Measurements from ENCODE around the gene PCDHGA10. TPM values are rescaled to one million over a fixed set of nuclear protein-coding genes. Genes with fewer than 3 reads are reported as not detected.

PCDHGA10 gene
- 13.2 and 14.0 TPM in 2 replicates for total RNA-seq

DNA sequence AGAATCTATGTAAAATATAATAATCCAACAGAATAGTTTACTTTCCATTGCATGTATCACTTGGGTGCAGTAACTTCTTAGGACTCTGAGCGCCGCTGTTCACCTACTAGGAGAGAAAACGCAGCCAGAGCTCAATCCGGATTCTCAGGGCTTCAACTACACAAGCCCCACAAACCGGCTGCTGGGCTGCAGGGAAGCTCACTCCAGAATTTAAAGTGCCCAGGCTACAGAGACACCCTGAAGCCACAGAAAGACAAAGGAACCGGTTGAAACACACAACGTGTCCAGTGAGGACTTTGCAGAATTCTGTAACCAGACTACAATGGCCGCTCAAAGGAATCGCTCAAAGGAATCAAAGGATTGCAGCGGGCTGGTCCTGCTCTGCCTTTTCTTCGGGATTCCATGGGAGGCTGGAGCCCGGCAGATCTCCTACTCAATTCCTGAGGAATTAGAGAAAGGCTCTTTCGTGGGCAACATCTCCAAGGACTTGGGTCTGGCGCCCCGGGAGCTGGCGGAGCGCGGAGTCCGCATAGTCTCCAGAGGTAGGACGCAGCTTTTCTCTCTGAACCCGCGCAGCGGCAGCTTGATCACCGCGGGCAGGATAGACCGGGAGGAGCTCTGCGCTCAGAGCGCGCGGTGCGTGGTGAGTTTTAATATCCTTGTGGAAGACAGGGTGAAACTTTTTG lies at the start of gene PCDHGA10:
PCDHGA10 (plus strand) TSS at position 134 of the 686 bp plus-strand sequence; CDS start at position 323, 189 bp downstream.

DNA sequence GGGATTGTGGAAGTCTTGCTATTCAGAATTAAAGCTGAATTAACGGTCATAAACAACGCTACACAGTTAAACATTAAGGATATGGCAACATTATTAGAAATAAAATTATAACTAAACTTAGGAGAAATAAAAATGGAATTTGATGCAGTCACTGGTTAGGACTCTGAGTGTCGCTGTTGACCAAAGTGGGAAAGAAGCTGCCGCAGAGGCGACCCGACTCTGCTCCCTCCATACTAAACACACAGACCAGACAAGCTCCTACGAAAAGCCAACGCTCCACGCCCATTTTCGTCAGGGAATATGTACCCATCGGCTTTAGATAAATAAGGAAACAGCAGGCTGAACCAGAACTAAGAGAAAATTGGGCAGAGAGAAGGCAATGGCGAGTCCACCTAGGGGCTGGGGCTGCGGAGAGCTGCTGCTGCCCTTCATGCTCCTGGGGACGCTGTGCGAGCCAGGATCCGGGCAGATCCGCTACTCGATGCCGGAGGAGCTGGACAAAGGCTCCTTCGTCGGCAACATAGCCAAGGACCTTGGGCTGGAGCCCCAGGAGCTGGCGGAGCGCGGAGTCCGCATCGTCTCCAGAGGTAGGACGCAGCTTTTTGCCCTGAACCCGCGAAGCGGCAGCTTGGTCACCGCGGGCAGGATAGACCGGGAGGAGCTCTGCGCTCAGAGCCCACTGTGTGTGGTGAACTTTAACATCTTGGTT lies 48.7 kb upstream of the PCDHGA10 start, which contains the start of gene PCDHGA5:
PCDHGA5 (plus strand) TSS at position 211 of the 709 bp plus-strand sequence; CDS start at position 380, 169 bp downstream.

DNA sequence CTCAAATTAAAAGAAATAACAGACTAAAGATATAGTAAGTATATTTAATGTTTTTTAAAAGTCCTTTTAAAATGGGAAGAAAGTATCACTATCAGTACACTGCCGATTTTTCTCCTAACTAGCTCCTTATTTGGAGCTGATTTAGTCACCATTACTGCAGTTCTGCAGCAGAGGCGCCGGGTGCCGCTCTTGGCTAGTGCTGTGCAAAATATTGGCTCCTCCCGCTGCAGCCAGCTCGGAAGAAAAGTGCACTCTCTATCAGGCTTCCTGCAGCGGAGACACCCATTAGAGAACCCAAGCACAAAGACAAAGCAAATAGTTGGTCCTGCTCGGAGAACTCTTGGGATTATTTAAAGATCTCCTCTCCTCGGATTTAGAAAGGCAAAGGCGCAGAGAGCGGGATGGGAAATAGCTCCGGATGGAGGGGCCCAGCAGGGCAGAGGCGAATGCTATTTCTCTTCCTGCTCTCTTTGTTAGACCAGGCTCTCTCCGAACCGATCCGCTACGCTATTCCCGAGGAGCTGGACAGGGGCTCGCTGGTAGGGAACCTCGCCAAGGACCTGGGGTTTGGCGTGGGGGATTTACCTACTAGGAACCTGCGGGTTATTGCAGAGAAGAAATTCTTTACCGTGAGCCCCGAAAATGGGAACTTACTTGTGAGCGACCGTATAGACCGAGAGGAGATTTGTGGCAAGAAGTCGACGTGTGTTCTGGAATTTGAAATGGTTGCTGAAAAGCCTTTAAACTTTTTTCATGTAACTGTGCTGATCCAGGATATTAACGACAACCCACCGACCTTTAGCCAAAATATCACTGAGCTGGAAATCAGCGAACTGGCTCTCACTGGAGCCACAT lies 42.6 kb upstream of the PCDHGA10 start, which contains the start of gene PCDHGB3:
PCDHGB3 (plus strand) TSS at position 249 of the 855 bp plus-strand sequence; CDS start at position 402, 153 bp downstream.

DNA sequence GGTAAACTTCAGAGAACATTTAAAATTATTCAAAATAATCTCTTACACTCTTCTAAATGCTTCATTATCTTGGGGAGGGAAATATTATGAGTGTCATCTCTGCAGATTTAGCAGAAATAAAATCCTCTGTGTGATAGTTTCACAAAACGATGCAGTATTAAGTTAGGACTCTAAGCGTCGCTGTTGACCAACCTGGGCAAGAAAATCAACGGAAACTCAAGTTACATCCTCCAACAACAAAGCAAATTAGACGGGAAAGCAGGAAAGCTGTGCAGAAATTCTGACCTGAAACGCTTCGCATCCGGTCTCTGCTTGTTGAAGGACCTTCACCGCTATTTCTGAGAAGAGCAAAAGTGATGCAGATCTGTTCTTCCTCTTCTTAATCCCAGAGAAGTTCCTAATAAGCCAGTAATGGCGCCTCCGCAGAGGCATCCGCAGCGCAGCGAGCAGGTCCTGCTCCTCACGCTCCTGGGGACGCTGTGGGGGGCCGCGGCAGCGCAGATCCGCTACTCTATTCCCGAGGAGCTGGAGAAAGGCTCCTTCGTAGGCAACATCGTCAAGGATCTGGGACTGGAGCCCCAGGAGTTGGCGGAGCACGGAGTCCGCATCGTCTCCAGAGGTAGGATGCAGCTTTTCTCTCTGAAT lies 39.0 kb upstream of the PCDHGA10 start, which contains the start of gene PCDHGA6:
PCDHGA6 (plus strand) TSS at position 219 of the 645 bp plus-strand sequence; CDS start at position 412, 193 bp downstream.

DNA sequence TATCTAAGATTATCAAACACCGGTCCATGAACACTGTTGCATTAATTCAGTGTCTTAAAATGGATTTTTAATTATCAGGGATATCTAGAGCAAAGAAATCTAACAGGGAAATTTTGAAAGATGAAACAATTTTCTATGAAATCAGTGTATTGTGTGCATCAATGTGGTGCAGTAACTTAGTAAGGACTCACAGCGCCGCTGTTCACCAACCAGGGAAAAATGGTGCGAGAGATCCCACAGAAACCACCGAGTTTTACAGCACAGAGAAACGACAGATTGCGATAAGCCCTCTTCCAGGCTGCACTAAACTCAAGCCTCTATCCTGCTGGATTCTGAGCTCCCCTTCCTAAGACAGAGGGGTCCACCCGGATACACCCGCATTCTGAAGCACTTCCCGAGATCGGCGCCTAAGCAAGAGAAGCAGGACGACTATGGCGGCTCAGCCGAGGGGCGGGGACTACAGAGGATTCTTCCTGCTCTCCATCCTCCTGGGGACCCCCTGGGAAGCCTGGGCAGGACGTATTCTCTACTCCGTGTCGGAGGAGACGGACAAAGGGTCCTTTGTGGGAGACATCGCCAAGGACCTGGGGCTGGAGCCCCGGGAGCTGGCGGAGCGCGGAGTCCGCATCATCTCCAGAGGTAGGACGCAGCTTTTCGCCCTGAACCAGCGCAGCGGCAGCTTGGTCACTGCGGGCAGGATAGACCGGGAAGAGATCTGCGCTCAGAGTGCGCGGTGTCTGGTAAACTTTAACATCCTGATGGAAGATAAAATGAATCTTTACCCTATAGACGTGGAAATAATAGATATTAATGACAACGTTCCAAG lies 30.1 kb upstream of the PCDHGA10 start, which contains the start of gene PCDHGA7:
PCDHGA7 (plus strand) TSS at position 274 of the 826 bp plus-strand sequence; CDS start at position 432, 158 bp downstream.

DNA sequence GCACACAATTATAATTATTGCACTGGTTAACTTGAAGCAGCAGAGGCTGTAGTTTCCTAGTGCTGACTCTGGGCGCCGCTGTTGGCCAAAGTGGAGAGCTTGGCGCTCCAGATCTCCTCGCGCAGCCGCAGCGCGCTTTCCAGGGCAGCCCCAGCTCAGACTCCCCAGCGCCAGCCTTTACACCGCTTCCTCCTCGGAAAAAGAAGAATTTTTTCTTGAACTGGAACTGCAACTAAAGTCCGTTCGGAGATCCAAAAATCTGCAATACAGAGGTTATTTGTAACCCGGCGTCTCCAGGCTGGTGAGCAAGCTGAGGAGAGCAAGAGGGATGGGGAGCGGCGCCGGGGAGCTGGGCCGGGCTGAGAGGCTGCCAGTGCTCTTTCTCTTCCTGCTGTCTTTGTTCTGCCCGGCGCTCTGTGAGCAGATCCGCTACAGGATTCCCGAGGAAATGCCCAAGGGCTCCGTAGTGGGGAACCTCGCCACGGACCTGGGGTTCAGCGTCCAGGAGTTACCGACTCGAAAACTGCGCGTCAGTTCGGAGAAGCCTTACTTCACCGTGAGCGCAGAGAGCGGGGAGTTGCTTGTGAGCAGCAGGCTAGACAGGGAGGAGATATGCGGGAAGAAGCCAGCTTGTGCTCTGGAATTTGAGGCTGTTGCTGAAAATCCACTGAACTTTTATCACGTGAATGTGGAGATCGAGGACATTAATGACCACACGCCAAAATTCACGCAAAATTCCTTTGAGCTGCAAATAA lies 25.1 kb upstream of the PCDHGA10 start, which contains the start of gene PCDHGB4:
PCDHGB4 (plus strand) TSS at position 142 of the 755 bp plus-strand sequence; CDS start at position 329, 187 bp downstream.

DNA sequence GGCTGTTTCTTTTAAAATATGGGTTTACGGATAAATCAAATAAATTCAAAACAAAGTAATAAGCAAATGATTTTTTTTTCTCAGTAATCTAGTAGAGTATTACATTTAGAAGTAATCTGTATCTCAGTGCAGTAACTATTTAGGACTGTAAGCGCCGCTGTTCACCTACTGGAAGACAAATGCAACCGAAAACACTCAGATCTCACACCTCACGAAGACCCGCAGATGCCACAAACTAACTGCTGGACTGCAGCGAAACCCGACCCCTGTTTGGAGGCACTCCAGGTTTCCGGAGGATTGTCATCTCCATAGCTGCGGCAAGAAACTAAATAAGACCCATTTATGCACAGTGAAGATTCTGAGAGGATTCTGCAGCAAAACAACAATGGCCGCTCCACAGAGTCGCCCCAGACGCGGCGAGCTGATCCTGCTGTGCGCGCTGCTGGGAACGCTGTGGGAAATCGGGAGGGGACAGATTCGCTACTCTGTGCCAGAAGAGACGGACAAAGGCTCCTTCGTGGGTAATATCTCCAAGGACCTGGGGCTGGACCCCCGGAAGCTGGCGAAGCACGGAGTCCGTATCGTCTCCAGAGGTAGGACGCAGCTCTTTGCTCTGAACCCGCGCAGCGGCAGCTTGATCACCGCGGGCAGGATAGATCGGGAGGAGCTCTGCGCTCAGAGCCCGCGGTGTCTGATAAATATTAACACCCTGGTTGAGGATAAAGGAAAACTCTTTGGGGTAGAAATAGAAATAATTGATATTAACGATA lies 20.2 kb upstream of the PCDHGA10 start, which contains the start of gene PCDHGA8:
PCDHGA8 (plus strand) TSS at position 205 of the 770 bp plus-strand sequence; CDS start at position 386, 181 bp downstream.

DNA sequence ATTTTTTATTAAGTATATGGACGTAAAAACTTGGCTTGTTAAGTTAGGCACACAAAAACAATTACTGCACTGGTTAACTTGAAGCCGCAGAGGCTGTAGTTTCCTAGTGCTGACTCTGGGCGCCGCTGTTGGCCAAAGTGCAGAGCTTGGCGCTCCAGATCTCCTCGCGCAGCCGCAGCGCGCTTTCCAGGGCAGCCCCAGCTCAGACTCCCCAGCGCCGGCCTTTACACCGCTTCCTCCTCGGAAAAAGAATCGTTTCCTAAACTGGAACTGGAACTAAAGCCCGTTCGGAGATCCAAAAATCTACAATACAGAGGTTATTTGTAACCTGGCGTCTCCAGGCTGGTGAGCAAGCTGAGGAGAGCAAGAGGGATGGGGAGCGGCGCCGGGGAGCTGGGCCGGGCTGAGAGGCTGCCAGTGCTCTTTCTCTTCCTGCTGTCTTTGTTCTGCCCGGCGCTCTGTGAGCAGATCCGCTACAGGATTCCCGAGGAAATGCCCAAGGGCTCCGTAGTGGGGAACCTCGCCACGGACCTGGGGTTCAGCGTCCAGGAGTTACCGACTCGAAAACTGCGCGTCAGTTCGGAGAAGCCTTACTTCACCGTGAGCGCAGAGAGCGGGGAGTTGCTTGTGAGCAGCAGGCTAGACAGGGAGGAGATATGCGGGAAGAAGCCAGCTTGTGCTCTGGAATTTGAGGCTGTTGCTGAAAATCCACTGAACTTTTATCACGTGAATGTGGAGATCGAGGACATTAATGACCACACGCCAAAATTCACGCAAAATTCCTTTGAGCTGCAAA lies 14.8 kb upstream of the PCDHGA10 start, which contains the start of gene PCDHGB5:
PCDHGB5 (plus strand) TSS at position 192 of the 796 bp plus-strand sequence; CDS start at position 373, 181 bp downstream.

DNA sequence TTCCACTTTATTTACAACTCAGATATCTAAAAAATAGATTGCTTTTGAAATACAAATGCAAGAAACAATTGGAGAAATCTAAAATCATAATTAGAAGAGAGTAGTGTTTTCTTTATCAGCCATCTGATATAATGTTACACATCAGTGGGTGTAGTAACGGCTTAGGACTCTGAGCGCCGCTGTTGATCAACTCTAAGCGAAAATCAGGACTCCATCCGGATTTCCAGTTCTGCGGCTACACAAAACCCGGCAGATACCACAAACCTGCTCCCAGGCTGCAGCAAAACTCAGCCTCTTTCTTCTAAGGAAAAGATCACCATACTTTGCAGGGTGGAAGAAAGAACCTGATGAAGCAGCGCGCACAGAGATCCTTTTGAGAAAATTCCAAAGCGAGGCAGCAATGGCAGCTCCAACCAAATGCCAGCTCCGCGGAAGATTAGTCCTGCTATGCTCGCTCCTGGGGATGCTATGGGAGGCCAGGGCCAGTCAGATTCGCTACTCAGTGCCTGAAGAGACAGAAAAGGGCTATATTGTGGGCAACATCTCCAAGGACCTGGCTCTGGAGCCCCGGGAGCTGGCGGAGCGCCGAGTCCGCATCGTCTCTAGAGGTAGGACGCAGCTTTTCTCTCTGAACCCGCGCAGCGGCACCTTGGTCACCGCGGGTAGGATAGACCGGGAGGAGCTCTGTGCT lies 10.1 kb upstream of the PCDHGA10 start, which contains the start of gene PCDHGA9:
PCDHGA9 (plus strand) TSS at position 226 of the 691 bp plus-strand sequence; CDS start at position 401, 175 bp downstream.

DNA sequence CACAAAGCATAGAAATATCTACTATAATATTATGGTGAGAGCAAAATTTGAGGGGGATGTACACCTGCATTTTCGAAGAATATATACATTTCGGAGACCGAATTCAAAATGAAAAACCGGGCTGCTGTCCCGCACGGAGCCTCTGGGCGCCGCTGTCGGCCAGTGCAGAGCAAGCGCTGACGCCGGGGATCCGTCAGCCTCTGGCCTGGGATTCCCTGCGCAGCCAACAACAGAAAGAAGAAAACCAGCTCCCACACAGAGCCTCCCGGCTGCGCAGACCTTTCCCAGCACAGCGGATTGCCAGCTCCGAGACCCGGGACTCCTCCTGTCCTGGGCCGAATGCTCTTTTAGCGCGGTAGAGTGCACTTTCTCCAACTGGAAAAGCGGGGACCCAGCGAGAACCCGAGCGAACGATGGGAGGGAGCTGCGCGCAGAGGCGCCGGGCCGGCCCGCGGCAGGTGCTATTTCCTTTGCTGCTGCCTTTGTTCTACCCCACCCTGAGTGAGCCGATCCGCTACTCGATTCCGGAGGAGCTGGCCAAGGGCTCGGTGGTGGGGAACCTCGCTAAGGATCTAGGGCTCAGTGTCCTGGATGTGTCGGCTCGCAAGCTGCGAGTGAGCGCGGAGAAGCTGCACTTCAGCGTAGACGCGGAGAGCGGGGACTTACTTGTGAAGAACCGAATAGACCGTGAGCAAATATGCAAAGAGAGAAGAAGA lies 4.8 kb upstream of the PCDHGA10 start, which contains the start of gene PCDHGB6:
PCDHGB6 (plus strand) TSS at position 232 of the 716 bp plus-strand sequence; CDS start at position 414, 182 bp downstream.

DNA sequence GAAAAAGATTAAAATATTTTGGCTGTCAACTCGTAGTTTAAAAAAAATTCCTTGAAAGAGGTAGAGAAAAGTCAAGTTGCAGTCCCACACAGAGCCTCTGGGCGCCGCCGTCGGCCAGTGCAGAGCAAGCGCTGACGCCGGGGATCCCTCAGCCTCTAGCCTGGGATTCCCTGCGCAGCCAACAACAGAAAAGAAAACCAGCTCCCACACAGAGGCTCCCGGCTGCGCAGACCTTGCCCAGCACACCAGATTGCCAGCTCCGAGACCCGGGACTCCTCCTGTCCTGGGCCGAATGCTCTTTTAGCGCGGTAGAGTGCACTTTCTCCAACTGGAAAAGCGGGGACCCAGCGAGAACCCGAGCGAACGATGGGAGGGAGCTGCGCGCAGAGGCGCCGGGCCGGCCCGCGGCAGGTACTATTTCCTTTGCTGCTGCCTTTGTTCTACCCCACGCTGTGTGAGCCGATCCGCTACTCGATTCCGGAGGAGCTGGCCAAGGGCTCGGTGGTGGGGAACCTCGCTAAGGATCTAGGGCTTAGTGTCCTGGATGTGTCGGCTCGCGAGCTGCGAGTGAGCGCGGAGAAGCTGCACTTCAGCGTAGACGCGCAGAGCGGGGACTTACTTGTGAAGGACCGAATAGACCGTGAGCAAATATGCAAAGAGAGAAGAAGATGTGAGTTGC lies 4.8 kb downstream of the PCDHGA10 start, which contains the start of gene PCDHGB7:
PCDHGB7 (plus strand) TSS at position 184 of the 679 bp plus-strand sequence; CDS start at position 367, 183 bp downstream.

DNA sequence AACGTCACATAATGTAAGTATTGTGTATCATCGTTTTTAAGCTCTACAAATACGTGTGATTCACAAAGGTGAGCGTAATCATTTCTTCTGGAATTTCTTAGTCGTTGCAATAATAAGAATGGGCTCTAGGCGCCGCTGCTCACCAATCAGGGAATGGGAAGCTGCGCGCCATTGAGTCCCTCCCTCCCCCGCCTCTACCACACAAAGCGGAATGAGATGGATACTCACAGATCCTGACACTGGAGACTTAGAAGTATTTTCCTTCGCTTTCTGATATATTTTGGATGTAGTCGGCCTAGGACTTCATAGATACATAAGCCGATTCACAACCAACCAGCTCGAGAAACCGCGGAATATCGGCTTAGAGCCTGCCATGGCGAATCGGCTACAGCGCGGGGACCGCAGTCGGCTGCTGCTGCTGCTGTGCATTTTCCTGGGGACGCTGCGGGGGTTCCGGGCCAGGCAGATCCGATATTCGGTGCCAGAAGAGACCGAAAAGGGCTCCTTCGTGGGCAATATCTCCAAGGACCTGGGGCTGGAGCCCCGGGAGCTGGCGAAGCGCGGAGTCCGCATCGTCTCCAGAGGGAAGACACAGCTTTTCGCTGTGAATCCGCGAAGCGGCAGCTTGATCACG lies 8.2 kb downstream of the PCDHGA10 start, which contains the start of gene PCDHGA11:
PCDHGA11 (plus strand) TSS at position 197 of the 634 bp plus-strand sequence; CDS start at position 374, 177 bp downstream.

DNA sequence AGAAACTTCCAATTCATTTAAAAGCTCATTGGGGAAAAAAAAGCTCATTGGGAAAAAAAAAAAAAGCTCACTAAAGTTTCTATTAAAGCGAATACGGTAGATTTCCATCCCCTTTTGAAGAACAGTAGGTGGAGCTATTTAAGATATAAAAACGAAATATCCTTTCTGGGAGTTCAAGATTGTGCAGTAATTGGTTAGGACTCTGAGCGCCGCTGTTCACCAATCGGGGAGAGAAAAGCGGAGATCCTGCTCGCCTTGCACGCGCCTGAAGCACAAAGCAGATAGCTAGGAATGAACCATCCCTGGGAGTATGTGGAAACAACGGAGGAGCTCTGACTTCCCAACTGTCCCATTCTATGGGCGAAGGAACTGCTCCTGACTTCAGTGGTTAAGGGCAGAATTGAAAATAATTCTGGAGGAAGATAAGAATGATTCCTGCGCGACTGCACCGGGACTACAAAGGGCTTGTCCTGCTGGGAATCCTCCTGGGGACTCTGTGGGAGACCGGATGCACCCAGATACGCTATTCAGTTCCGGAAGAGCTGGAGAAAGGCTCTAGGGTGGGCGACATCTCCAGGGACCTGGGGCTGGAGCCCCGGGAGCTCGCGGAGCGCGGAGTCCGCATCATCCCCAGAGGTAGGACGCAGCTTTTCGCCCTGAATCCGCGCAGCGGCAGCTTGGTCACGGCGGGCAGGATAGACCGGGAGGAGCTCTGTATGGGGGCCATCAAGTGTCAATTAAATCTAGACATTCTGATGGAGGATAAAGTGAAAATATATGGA lies 17.7 kb downstream of the PCDHGA10 start, which contains the start of gene PCDHGA12:
PCDHGA12 (plus strand) TSS at position 176 of the 782 bp plus-strand sequence; CDS start at position 429, 253 bp downstream.

All from placental pericyte (primary cell).